ENCODE results near the gene AURKAIP1. TPM values are rescaled to one million over a fixed set of nuclear protein-coding genes. Genes with fewer than 3 reads are reported as not detected.

AURKAIP1 gene
- total and polyA plus RNA-seq, 3 experiments from 2014 or later: 157 to 169 (median 159) TPM

DNA sequence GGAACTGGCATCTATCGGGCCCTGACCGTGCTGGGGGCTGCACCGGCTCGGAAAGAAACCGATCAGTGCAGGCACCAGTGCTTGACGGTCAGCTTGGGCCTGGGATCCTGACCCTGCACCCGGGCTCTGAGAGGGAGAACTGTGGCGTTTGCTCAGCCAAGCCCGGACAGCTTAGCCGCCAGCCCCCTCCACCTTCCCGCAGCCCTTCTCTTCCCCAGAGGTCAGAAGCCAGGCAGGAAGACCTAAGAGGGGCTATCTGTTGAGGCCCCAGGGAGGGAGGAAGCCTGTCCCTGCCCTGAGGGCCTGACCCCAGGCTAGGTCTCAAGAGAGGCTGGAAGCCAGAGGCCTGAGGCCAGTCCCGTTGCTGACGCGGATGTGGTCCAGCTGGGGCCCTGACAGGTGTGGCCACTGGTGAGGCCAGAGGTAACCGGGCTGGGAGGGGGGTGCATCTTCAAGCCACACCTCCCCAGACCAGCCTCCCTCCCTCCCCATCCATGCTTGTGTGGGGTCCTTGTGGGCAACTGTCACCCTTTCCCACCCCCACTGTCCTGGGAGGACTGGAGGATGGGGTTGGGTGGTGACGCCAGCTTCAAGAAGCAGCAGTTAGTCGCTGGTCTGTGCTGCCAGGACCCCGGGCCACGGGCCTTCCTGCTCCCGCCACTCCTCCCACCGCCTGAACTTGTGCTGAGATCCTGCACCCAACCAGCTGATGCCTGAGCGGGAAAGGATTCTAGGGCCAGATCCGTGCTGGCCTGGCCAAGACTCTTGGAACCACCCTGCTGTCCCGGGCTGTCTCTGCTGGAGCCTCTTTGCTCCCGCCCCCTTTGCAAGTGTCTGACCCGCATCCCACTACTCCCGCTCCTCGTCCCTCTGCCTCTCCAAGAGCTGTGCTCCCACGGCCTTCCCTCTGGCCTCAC, 23.2 kb downstream of the AURKAIP1 start:
- POLR2A ChIA-PET: interaction anchor here (1.4 kb wide), 1 partner anchor 20 kb away, joined by 4 read pairs; no protein-coding TSS in a partner anchor
- peaks cover 2 to 17% of the 10 kb centered on the region in 2 donors for H3K27me3 Mint-ChIP-seq
- Histone ChIP-seq H3K9me3 (ENCODE audit: low read length) (no peaks in the 10 kb centered on the region), H3K4me3 (ENCODE audit: low read length) (no peak overlapping the region), H3K27ac (ENCODE audit: low read depth, low read length) (no peak overlapping the region), H3K36me3 (ENCODE audit: insufficient read depth, low read length) (no peaks in the 10 kb centered on the region), H3K27me3 (ENCODE audit: insufficient read depth, low read length, poor library complexity, severe bottlenecking) (peaks cover 4% of the 10 kb centered on the region), H3K4me1 (ENCODE audit: insufficient read depth, low read length) (peaks cover 25% of the 10 kb centered on the region)
- no peak for DNase-seq
- peaks cover 14 to 39% (median 15%) of the 10 kb centered on the region in 3 donors for H3K4me1 Mint-ChIP-seq
- peak overlapping the region in 6 of 8 donors; percentile 61 to 97 (median 66) for H3K27ac Mint-ChIP-seq
- peak overlapping the region; percentile 50 to 84 (median 67) for H3K4me3 Mint-ChIP-seq
- CTCF ChIA-PET: interaction anchor here (5.0 kb wide), 1 partner anchor 20 kb away, joined by 19 read pairs; no protein-coding TSS in a partner anchor
- H3K36me3 Mint-ChIP-seq: no peaks in the 10 kb centered on the region
- H3K9me3 Mint-ChIP-seq: no peaks in the 10 kb centered on the region

DNA sequence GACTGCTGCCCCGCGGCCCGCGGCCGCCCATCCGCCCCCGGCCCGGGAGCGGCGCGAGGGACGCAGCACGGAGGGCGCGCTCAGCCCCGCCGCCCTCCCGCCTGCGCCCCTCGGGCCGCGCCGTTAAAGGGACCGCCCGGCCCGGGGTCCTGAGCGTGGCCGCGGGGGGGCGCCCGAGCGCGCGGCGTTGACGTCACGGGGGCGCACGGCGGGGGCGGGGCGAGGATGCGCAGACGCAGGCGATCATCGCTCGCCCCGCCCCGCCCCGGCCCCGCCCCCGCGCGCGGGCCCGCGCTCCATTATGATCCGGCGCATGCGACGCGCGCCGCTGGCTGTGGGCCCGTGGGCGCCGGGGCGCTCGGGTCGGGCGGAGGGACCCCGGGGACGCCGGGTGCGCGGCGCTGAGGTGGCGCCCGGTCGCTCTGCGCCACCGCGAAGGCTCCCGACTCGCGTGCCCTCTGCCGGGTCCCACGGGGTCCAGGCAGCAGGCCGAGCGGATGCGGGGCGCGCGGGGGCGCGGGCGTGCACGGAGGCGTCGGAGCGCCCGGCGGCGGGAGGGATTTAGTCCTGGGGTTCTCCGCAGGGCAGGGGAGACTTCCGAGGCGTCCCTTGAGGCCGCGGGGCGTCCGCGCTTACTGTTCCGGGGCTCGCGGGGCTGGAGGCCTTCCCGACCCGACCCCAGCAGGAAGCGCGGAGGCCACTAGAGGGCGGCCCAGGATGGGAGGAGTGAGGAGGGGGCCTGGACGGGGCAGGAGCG, 25.6 kb downstream of the AURKAIP1 start, which contains the start of gene DVL1:
Gene DVL1, minus strand, starts transcription at position 163 of the 757 bp plus-strand sequence. CDS start 353 bp downstream, outside the sequence.
- no peaks in the 10 kb centered on the region for H3K36me3 ChIP-seq (ENCODE audit: insufficient read depth, low read length)
- Mint-ChIP-seq H3K27me3 (peaks cover 0 to 17% of the 10 kb centered on the region in 2 donors), H3K4me3 (peak within 1 kb of the TSS; percentile 52 to 87 (median 78)), H3K4me1 (peaks cover 14 to 46% (median 16%) of the 10 kb centered on the region in 3 donors), H3K36me3 (no peaks in the 10 kb centered on the region), H3K9me3 (no peaks in the 10 kb centered on the region), H3K27ac (peak within 1 kb of the TSS in 4 of 8 donors; percentile 9 to 73 (median 50))
- peaks cover 4% of the 10 kb centered on the region for H3K27me3 ChIP-seq (ENCODE audit: insufficient read depth, low read length, poor library complexity, severe bottlenecking)
- peak within 1 kb of the TSS; percentile 50 for H3K4me3 ChIP-seq (ENCODE audit: low read length)
- peak within 1 kb of the TSS; percentile 69 for H3K27ac ChIP-seq (ENCODE audit: low read depth, low read length)
- CTCF ChIA-PET: interaction anchor here (1.3 kb wide), 1 partner anchor 22 kb away, joined by 7 read pairs; no protein-coding TSS in a partner anchor
- H3K4me1 ChIP-seq (ENCODE audit: insufficient read depth, low read length): peaks cover 28% of the 10 kb centered on the region
- DNase-seq: peak; percentile 68 to 81 (median 75)
- no peaks in the 10 kb centered on the region for H3K9me3 ChIP-seq (ENCODE audit: low read length)
- POLR2A ChIA-PET: interaction anchor here (1.2 kb wide), 1 partner anchor 22 kb away, joined by 3 read pairs; no protein-coding TSS in a partner anchor

DNA sequence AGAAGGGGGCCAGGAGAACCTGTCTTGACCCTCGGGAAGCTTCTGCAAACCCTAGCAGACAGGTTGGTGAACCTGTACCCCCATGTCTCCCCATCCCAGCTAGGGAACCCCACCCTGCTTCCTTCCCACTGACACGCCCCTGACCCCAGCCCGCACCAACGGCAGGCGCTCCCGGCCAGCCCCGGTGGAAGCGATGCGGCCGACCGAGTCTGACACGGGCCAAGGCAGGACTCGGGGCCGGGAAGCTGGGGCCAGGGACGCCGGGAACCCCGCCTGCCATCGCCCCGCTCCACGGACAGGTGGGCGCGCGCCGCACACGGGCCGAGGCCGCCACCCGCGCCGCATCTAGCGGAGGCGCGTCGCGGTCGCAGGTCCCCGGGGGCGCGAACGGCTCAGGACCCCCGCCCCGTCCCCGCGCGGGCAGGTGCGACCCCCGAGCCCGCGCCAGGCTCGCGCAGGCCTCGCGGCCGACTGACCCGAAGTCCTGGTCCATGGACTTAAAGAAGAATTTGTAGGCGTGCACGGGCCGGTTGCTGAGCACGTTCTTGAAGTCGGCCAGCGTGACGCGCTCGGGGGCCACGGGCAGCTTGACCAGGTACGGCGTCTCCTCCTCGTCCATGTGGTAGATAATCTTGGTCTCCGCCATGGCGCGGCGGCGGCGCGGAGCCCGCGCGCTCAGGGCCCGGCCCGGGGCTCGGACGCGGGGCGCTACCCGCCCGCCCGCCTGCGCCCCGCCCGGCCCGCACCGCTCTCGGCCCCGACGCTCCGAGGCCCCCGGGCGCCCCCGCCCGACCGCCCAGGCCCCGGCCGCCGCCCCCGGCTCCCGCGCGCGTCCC, 26.4 kb downstream of the AURKAIP1 start:
- Mint-ChIP-seq H3K9me3 (no peaks in the 10 kb centered on the region), H3K4me1 (peaks cover 14 to 39% (median 16%) of the 10 kb centered on the region in 3 donors), H3K27ac (peak overlapping the region in 4 of 8 donors; percentile 9 to 73 (median 50)), H3K36me3 (no peaks in the 10 kb centered on the region), H3K4me3 (peak overlapping the region; percentile 52 to 87 (median 78)), H3K27me3 (peaks cover 0 to 11% of the 10 kb centered on the region in 2 donors)
- H3K4me3 ChIP-seq (ENCODE audit: low read length): peak overlapping the region; percentile 50
- H3K27ac ChIP-seq (ENCODE audit: low read depth, low read length): peak overlapping the region; percentile 61
- H3K36me3 ChIP-seq (ENCODE audit: insufficient read depth, low read length): no peaks in the 10 kb centered on the region
- ChIA-PET CTCF (interaction anchor here (1.0 to 1.4 kb wide), 4 partner anchors 23 to 43 kb away, joined by 3 to 7 read pairs (median 6); no protein-coding TSS in a partner anchor), POLR2A (interaction anchor here (1.2 kb wide), 1 partner anchor 23 kb away, joined by 3 read pairs; no protein-coding TSS in a partner anchor)
- H3K27me3 ChIP-seq (ENCODE audit: insufficient read depth, low read length, poor library complexity, severe bottlenecking): peaks cover 4% of the 10 kb centered on the region
- DNase-seq: no peak
- H3K9me3 ChIP-seq (ENCODE audit: low read length): no peaks in the 10 kb centered on the region
- peaks cover 21% of the 10 kb centered on the region for H3K4me1 ChIP-seq (ENCODE audit: insufficient read depth, low read length)

DNA sequence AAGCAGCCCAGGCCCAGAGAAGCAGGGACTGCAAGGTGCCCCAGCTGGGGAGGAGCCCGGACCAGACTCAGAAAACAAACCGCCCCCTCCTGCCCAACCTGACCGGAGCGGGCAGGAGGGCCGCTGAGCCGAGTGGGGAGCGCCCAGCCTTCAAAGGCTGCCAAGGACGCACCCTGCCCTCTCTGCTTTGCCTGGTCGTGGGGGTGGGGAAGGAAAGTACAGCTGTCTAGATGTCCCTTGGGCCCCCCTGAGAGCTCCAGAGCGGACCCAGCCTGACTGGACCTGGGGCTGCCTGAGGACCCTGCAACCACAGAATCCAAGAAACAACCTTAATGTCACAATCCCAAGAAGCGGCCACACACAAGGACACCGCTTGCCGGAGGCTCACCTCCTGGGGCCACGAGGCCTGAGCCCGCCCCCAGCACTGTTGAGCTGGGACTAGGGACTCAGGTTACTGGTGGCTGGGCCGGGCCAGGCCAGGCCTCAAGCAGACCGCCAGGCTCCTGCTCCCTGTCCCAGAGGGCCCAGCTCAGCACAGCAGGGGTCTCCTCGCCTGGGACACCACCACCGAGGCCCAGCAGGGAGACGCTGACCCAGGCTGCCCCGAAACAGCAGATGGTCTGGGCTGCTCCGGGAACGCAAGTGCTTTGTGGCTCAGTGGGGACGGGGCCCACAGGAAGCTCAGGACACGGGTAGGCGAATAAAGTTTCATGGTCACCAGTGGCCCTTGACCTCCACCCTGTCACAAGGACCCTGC, 27.2 kb downstream of the AURKAIP1 start:
- DNase-seq: no peak
- no peaks in the 10 kb centered on the region for H3K36me3 Mint-ChIP-seq
- peaks cover 16% of the 10 kb centered on the region for H3K4me1 ChIP-seq (ENCODE audit: insufficient read depth, low read length)
- CTCF ChIA-PET: interaction anchor here (1.0 to 2.1 kb wide), 5 partner anchors 24 to 42 kb away, joined by 3 to 7 read pairs (median 6); no protein-coding TSS in a partner anchor
- H3K27me3 Mint-ChIP-seq: peaks cover 0 to 10% of the 10 kb centered on the region in 2 donors
- H3K27ac Mint-ChIP-seq: peak overlapping the region in 4 of 8 donors; percentile 20 to 73 (median 67)
- H3K4me3 Mint-ChIP-seq: peak overlapping the region; percentile 52 to 87 (median 78)
- H3K9me3 Mint-ChIP-seq: no peaks in the 10 kb centered on the region
- POLR2A ChIA-PET: no interaction called here
- H3K4me1 Mint-ChIP-seq: peaks cover 13 to 32% (median 16%) of the 10 kb centered on the region in 3 donors
- peak overlapping the region; percentile 61 for H3K27ac ChIP-seq (ENCODE audit: low read depth, low read length)
- H3K4me3 ChIP-seq (ENCODE audit: low read length): peak overlapping the region; percentile 50
- H3K36me3 ChIP-seq (ENCODE audit: insufficient read depth, low read length): no peaks in the 10 kb centered on the region
- no peaks in the 10 kb centered on the region for H3K9me3 ChIP-seq (ENCODE audit: low read length)
- H3K27me3 ChIP-seq (ENCODE audit: insufficient read depth, low read length, poor library complexity, severe bottlenecking): peaks cover 4% of the 10 kb centered on the region

DNA sequence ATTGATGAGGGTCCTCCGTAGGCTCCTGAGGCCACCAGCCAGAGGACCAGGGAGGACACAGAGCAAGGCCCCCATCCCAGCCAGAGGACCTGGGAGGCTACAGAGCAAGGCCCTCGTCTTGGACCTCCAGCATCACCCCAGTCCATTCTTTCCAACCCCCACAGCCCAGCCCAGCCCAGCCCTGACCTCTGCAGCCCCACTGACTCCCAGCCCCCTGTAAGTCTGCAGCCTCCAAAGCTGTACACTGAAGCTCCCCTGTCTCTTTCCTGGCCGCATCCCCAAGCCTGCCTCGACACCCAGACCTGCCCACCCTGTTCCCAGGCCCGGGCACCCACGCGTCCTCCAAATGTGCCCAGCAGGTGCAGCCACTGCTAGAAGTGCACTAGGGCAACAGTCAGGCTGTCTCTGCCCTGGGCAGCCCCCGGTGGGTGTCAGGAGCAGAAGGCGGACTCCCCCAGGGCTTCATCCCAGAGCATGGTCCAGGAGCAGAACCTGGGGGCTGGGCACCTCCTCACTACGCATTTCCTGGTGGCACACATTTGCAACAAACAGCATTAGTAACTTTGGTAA, 27.9 kb downstream of the AURKAIP1 start:
- H3K4me1 Mint-ChIP-seq: peaks cover 6 to 25% (median 13%) of the 10 kb centered on the region in 3 donors
- Histone ChIP-seq H3K36me3 (ENCODE audit: insufficient read depth, low read length) (no peaks in the 10 kb centered on the region), H3K4me1 (ENCODE audit: insufficient read depth, low read length) (peaks cover 16% of the 10 kb centered on the region), H3K27ac (ENCODE audit: low read depth, low read length) (peak overlapping the region; percentile 61), H3K27me3 (ENCODE audit: insufficient read depth, low read length, poor library complexity, severe bottlenecking) (no peaks in the 10 kb centered on the region), H3K4me3 (ENCODE audit: low read length) (no peak overlapping the region), H3K9me3 (ENCODE audit: low read length) (no peaks in the 10 kb centered on the region)
- ChIA-PET CTCF (interaction anchor here (2.1 kb wide), 1 partner anchor 25 kb away, joined by 6 read pairs; no protein-coding TSS in a partner anchor), POLR2A (no interaction called here)
- no peaks in the 10 kb centered on the region for H3K9me3 Mint-ChIP-seq
- peaks cover 0 to 2% of the 10 kb centered on the region in 2 donors for H3K27me3 Mint-ChIP-seq
- DNase-seq: no peak
- peak overlapping the region; percentile 50 to 83 (median 74) for H3K4me3 Mint-ChIP-seq
- H3K27ac Mint-ChIP-seq: peak overlapping the region in 5 of 8 donors; percentile 20 to 54 (median 38)
- no peaks in the 10 kb centered on the region for H3K36me3 Mint-ChIP-seq

- Mint-ChIP-seq H3K27ac (peak overlapping the region in 1 of 8 donors; percentile 20), H3K9me3 (no peaks in the 10 kb centered on the region), H3K27me3 (no peaks in the 10 kb centered on the region), H3K4me3 (peak overlapping the region in 5 of 7 donors; percentile 50 to 83 (median 61)), H3K4me1 (peaks cover 5 to 22% (median 11%) of the 10 kb centered on the region in 3 donors), H3K36me3 (no peaks in the 10 kb centered on the region)
- Histone ChIP-seq H3K36me3 (ENCODE audit: insufficient read depth, low read length) (no peaks in the 10 kb centered on the region), H3K4me3 (ENCODE audit: low read length) (no peak overlapping the region), H3K27ac (ENCODE audit: low read depth, low read length) (no peak overlapping the region), H3K4me1 (ENCODE audit: insufficient read depth, low read length) (peaks cover 16% of the 10 kb centered on the region), H3K27me3 (ENCODE audit: insufficient read depth, low read length, poor library complexity, severe bottlenecking) (no peaks in the 10 kb centered on the region), H3K9me3 (ENCODE audit: low read length) (no peaks in the 10 kb centered on the region)
- DNase-seq: no peak
- ChIA-PET CTCF (interaction anchor here (2.1 kb wide), 1 partner anchor 25 kb away, joined by 6 read pairs; no protein-coding TSS in a partner anchor), POLR2A (no interaction called here)
Observed at GRCh38 chr1:1346501-1346890, 28.5 kb downstream of the AURKAIP1 start.
